Smooth muscle cell of trachea (primary cell): ENCODE data around the gene DVL1. TPM values are rescaled to one million over a fixed set of nuclear protein-coding genes. Genes with fewer than 3 reads are reported as not detected.

ENCODE experiments used
- total RNA-seq: library from RNA; depleted of rRNA; stranded (reverse); fragments of >200 nt; gene quantifications from 2 replicates; pipeline ENCODE4 v1.2.1, GENCODE V29; 2014

Gene DVL1
- 81.9 and 138 TPM in 2 replicates for total RNA-seq

GRCh38 chr1:1349256-1350012 lies at the start of gene DVL1:
Gene DVL1 (minus strand): TSS chr1:1349418. CDS start chr1:1349065, 353 bp downstream.

GRCh38 chr1:1374929-1375662 lies 25.9 kb upstream of the DVL1 start, which contains the start of gene AURKAIP1:
Gene AURKAIP1 (minus strand): TSS chr1:1375207. CDS start chr1:1374756, 451 bp downstream.

DNA sequence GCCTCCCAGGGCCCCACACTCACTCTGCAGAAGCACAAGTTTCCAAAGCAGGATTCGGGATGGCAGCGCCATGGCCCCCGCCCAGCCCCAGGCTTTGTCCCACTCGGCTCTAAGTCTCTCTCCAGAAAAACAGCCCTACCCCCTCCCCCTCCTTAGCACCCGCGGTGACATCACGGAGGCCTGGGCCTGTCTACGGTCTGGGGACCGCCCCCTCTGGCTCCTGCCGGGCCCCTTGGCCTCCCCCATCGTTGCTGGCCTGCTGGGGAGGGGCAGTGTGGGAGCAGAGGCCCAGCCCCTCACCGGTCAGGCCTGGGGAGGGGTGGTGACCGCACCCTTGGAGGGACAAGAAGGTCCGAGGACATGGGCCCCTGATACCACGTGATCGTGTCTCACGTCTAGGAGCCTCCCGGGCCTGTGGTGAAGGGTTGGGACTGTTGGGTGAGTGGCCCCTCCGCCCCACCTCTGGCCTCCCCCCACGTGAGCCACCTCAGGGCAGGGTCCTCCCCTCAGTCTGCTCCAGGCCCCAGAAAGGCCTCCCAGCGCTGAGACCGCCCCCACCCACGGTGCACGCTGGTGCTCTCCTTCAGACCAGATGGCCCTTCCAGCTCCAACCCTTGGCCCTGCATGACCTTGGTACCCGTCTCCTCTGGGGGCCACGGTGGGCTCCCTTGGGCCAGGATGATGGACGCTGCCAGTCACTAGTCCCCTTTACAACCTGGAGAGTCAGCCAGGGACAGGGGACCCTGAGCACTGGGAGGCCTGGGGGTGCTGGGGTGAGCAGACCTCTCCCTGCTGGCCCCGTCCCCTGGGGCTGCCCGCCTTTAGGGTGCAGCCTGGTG lies 9.4 kb upstream of the DVL1 start, which contains the start of gene MXRA8:
TSS of gene MXRA8 (minus strand) at position 123 of the 839 bp plus-strand sequence. CDS start at position 72, 51 bp downstream.

DNA sequence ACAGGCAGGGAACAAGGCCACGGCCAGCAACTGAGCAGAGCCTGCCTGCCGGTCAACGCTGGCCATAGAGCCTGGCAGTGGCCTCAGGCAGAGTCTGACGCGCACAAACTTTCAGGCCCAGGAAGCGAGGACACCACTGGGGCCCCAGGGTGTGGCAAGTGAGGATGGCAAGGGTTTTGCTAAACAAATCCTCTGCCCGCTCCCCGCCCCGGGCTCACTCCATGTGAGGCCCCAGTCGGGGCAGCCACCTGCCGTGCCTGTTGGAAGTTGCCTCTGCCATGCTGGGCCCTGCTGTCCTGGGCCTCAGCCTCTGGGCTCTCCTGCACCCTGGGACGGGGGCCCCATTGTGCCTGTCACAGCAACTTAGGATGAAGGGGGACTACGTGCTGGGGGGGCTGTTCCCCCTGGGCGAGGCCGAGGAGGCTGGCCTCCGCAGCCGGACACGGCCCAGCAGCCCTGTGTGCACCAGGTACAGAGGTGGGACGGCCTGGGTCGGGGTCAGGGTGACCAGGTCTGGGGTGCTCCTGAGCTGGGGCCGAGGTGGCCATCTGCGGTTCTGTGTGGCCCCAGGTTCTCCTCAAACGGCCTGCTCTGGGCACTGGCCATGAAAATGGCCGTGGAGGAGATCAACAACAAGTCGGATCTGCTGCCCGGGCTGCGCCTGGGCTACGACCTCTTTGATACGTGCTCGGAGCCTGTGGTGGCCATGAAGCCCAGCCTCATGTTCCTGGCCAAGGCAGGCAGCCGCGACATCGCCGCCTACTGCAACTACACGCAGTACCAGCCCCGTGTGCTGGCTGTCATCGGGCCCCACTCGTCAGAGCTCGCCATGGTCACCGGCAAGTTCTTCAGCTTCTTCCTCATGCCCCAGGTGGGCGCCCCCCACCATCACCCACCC lies 17.9 kb downstream of the DVL1 start, which contains the start of gene TAS1R3:
TSS of gene TAS1R3 (plus strand) at position 213 of the 898 bp plus-strand sequence. CDS start at position 279, 66 bp downstream.

DNA sequence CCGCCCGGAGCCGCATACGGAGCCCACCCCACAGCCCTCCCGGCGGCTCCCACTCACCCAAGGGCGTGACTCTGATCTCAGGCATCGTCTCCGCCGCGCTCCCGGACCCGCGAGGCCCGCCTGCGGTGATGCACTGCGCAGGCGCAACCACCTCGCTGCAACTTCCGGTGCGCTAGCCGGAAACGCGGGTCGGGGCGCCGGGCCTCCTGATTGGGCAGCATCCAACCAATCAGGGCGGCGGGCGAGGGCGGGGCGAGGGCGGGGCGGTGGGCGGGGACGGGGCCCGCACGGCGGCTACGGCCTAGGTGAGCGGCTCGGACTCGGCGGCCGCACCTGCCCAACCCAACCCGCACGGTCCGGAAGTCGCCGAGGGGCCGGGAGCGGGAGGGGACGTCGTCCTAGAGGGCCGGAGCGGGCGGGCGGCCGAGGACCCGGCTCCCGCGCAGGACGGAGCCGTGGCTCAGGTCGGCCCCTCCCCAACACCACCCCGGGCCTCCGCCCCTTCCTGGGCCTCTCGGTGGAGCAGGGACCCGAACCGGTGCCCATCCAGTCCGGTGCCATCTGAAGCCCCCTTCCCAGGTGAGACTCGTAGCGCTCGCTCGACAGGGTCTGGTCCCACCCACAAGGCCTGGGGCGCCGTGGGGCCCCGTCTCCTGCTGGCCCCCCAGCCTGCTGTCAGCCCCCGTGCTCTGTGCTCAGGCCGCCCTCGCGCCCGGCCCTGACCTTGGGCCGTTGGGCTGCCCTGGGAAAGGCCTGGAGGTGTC lies 24.5 kb downstream of the DVL1 start, which contains the start of the genes CPTP and INTS11:
TSS of gene CPTP (plus strand) at position 279 of the 764 bp plus-strand sequence. CDS start 2,109 bp downstream, outside the sequence.
TSS of gene INTS11 (minus strand) at position 137 of the 764 bp plus-strand sequence. CDS start at position 85, 52 bp downstream.

DNA sequence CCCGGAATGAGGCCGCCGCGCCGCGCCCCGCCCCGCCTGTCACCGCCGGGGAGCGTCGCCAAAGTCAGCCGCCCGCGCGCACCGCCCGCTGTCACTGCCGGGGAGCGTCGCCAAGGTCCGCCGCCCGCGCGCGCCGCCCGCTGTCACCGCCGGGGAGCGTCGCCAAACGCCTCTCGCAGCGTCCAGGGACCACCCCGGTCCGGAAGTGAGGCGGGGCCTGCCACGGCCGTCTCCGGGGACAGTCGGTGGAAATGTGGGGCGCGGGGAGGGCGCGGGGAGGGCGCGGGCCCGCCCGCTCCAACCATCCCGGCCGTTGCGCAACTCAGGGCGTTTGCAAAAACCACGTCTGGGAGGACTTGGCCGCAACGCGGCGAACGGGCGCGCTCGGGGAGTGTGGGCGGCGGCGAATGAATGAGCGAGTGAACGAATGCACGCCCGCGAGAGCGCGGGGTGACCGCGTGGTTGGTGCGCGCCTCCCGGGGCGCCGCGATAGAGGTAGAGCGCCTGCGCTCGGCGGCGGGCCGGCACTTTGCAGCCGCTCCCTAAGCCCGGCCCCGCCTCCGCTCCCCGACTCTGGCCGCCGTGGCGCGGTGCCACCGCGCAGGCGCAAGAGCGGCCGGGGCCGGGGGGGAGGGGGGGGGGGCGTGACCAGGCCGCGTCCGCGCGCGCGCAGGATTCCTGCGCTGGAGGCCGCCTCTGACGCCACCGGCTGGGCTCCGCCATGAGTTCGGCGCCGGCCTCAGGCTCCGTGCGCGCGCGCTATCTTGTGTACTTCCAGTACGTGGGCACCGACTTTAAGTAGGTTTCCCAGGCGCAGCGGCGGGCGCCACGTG lies 41.1 kb downstream of the DVL1 start, which contains the start of the genes ACAP3 and PUSL1:
TSS of gene ACAP3 (minus strand) at position 8 of the 833 bp plus-strand sequence. CDS start 115 bp downstream, outside the sequence.
TSS of gene PUSL1 (plus strand) at position 675 of the 833 bp plus-strand sequence. CDS start at position 722, 47 bp downstream.

Other genes with a start within 250 kb of the DVL1 start
- 5.0 and 5.4 TPM in 2 replicates for gene C1orf159, start 233.3 kb downstream of the DVL1 start, total RNA-seq
- not detected in 2 replicates for gene TTLL10, start 175.5 kb downstream of the DVL1 start, total RNA-seq
- gene TNFRSF18, start 142.8 kb downstream of the DVL1 start, total RNA-seq: 0.33 and 0.44 TPM in 2 replicates
- under 0.01 and 0.17 TPM in 2 replicates for gene TNFRSF4, start 135.3 kb downstream of the DVL1 start, total RNA-seq
- gene SDF4, start 117.4 kb downstream of the DVL1 start, total RNA-seq: 137 and 202 TPM in 2 replicates
- 25.5 and 38.4 TPM in 2 replicates for gene B3GALT6, start 117.2 kb downstream of the DVL1 start, total RNA-seq
- gene C1QTNF12, start 102.7 kb downstream of the DVL1 start, total RNA-seq: 2.5 and 5.1 TPM in 2 replicates
- gene UBE2J2, start 75.6 kb downstream of the DVL1 start, total RNA-seq: 48.3 and 110 TPM in 2 replicates
- 2.5 and 4.3 TPM in 2 replicates for gene SCNN1D, start 69.0 kb downstream of the DVL1 start, total RNA-seq
- 74.6 and 80.6 TPM in 2 replicates for gene ACAP3, start 41.5 kb downstream of the DVL1 start, total RNA-seq
- gene PUSL1, start 40.8 kb downstream of the DVL1 start, total RNA-seq: 18.2 and 30.3 TPM in 2 replicates
- gene INTS11, start 24.8 kb downstream of the DVL1 start, total RNA-seq: 62.8 and 67.6 TPM in 2 replicates
- 8.9 and 22.3 TPM in 2 replicates for gene CPTP, start 24.6 kb downstream of the DVL1 start, total RNA-seq
- gene TAS1R3, start 18.1 kb downstream of the DVL1 start, total RNA-seq: 0.15 and 0.50 TPM in 2 replicates
- gene MXRA8, start 9.1 kb upstream of the DVL1 start, total RNA-seq: 534 and 638 TPM in 2 replicates
- 109 and 137 TPM in 2 replicates for gene AURKAIP1, start 25.8 kb upstream of the DVL1 start, total RNA-seq
- 140 and 163 TPM in 2 replicates for gene CCNL2, start 49.9 kb upstream of the DVL1 start, total RNA-seq
- 63.5 and 109 TPM in 2 replicates for gene MRPL20, start 57.9 kb upstream of the DVL1 start, total RNA-seq
- 2.8 and 4.2 TPM in 2 replicates for gene ANKRD65, start 71.9 kb upstream of the DVL1 start, total RNA-seq
- gene VWA1, start 86.3 kb upstream of the DVL1 start, total RNA-seq: 5.2 and 9.6 TPM in 2 replicates
- under 0.01 TPM in 1 of 2 replicates, not detected in the other for gene ATAD3C, start 100.3 kb upstream of the DVL1 start, total RNA-seq
- 15.0 and 15.1 TPM in 2 replicates for gene ATAD3B, start 122.3 kb upstream of the DVL1 start, total RNA-seq
- 25.1 and 32.7 TPM in 2 replicates for gene ATAD3A, start 162.7 kb upstream of the DVL1 start, total RNA-seq
- gene TMEM240, start 191.2 kb upstream of the DVL1 start, total RNA-seq: 4.5 and 5.5 TPM in 2 replicates
- gene SSU72, start 225.4 kb upstream of the DVL1 start, total RNA-seq: 84.6 and 87.3 TPM in 2 replicates